ENCODE data around the gene NEURL1B.

NEURL1B gene

GRCh38 chr5:172634106-172634899 lies 6.8 kb upstream of the NEURL1B start:
- TF ChIP-seq FOXM1 (IDR thresholded peaks at IDR 0.05; ENCODE audit: borderline replicate concordance, low read depth) = no peak
- no peak for TF ChIP-seq CREB1 (IDR thresholded peaks at IDR 0.05; ENCODE audit: low read depth)
- TF ChIP-seq TEAD4 (IDR thresholded peaks at IDR 0.05) = no peak
- no peak for TF ChIP-seq RAD21 (IDR thresholded peaks at IDR 0.05; ENCODE audit: low read depth)
- TF ChIP-seq NFIC (IDR thresholded peaks at IDR 0.05) = no peak
- no peak for TF ChIP-seq CEBPB (IDR thresholded peaks at IDR 0.05)
- TF ChIP-seq YY1 (IDR thresholded peaks at IDR 0.05; ENCODE audit: low read depth) = no peak

- TF ChIP-seq CREB1 (IDR thresholded peaks at IDR 0.05; ENCODE audit: low read depth) (no peak), FOXM1 (IDR thresholded peaks at IDR 0.05; ENCODE audit: borderline replicate concordance, low read depth) (no peak), CEBPB (IDR thresholded peaks at IDR 0.05) (no peak), TEAD4 (IDR thresholded peaks at IDR 0.05) (no peak), ZBTB7A (IDR thresholded peaks at IDR 0.05; ENCODE audit: low read depth) (no peak), REST (IDR thresholded peaks at IDR 0.05; ENCODE audit: low read depth) (no peak), YY1 (IDR thresholded peaks at IDR 0.05; ENCODE audit: low read depth) (no peak), TCF12 (IDR thresholded peaks at IDR 0.05; ENCODE audit: low read depth) (no peak), EGR1 (IDR thresholded peaks at IDR 0.05) (no peak), EP300 (IDR thresholded peaks at IDR 0.05; ENCODE audit: borderline replicate concordance) (no peak), NFIC (IDR thresholded peaks at IDR 0.05) (no peak), USF1 (IDR thresholded peaks at IDR 0.05) (no peak), TAF1 (IDR thresholded peaks at IDR 0.05; ENCODE audit: low read depth) (no peak), MAX (IDR thresholded peaks at IDR 0.05) (no peak), RAD21 (IDR thresholded peaks at IDR 0.05; ENCODE audit: low read depth) (no peak)
Observed at GRCh38 chr5:172635038-172635437, 6.0 kb upstream of the NEURL1B start.

- TF ChIP-seq TEAD4 (IDR thresholded peaks at IDR 0.05) (no peak), YY1 (IDR thresholded peaks at IDR 0.05; ENCODE audit: low read depth) (no peak), USF1 (IDR thresholded peaks at IDR 0.05) (no peak), REST (IDR thresholded peaks at IDR 0.05; ENCODE audit: low read depth) (no peak), TAF1 (IDR thresholded peaks at IDR 0.05; ENCODE audit: low read depth) (no peak), CREB1 (IDR thresholded peaks at IDR 0.05; ENCODE audit: low read depth) (no peak), EP300 (IDR thresholded peaks at IDR 0.05; ENCODE audit: borderline replicate concordance) (no peak), MAX (IDR thresholded peaks at IDR 0.05) (no peak), TCF12 (IDR thresholded peaks at IDR 0.05; ENCODE audit: low read depth) (no peak), ZBTB7A (IDR thresholded peaks at IDR 0.05; ENCODE audit: low read depth) (no peak), RAD21 (IDR thresholded peaks at IDR 0.05; ENCODE audit: low read depth) (no peak), EGR1 (IDR thresholded peaks at IDR 0.05) (no peak), CEBPB (IDR thresholded peaks at IDR 0.05) (no peak), FOXM1 (IDR thresholded peaks at IDR 0.05; ENCODE audit: borderline replicate concordance, low read depth) (no peak)
Observed at GRCh38 chr5:172636279-172637050, 4.6 kb upstream of the NEURL1B start.

- no peak for TF ChIP-seq EGR1 (IDR thresholded peaks at IDR 0.05)
- peak; percentile 93 for TF ChIP-seq FOXM1 (IDR thresholded peaks at IDR 0.05; ENCODE audit: borderline replicate concordance, low read depth)
- peak; percentile 32; the same call in 1 of the 2 replicates for TF ChIP-seq TCF12 (IDR thresholded peaks at IDR 0.05; ENCODE audit: low read depth)
- TF ChIP-seq REST (IDR thresholded peaks at IDR 0.05; ENCODE audit: low read depth) = no peak
- no peak for TF ChIP-seq USF1 (IDR thresholded peaks at IDR 0.05)
- TF ChIP-seq NFIC (IDR thresholded peaks at IDR 0.05) = peak; percentile 77
- 0 out of 2 replicates have a peak, but pooled peaks have one; percentile 20 for TF ChIP-seq ZBTB7A (IDR thresholded peaks at IDR 0.05; ENCODE audit: low read depth)
- TF ChIP-seq YY1 (IDR thresholded peaks at IDR 0.05; ENCODE audit: low read depth) = no peak
- no peak for TF ChIP-seq TAF1 (IDR thresholded peaks at IDR 0.05; ENCODE audit: low read depth)
- TF ChIP-seq MAX (IDR thresholded peaks at IDR 0.05) = peak; percentile 28; the same call in 1 of the 2 replicates
- no peak for TF ChIP-seq CREB1 (IDR thresholded peaks at IDR 0.05; ENCODE audit: low read depth)
Observed at GRCh38 chr5:172637110-172637580, 3.9 kb upstream of the NEURL1B start.
